Activated T-cell treated with anti-CD3 and anti-CD28 coated beads, Interleukin-2, amount 50 U/mL, for 24 hours (primary cell): ENCODE results near the gene ZGRF1.
"Not testable (repeated sequence)": the region's sequence is repeated elsewhere in the genome, so short reads cannot be mapped to it uniquely, and the experiment has no call there.

ENCODE experiments used
- DNase-seq: peaks from one replicate; pipeline ENCODE4 v3.0.0-alpha.2; 2020
- H3K27ac Mint-ChIP-seq: 2 replicates; pipeline ENCODE4 v1.8.0; 2020; ENCODE audit warnings: mild to moderate bottlenecking, mixed read lengths
- H3K27me3 Mint-ChIP-seq: 2 replicates; pipeline ENCODE4 v1.8.0; 2020; ENCODE audit warnings: mixed read lengths
- H3K36me3 Mint-ChIP-seq: 2 replicates; pipeline ENCODE4 v1.8.0; 2020; ENCODE audit warnings: low read depth, mixed read lengths
- H3K4me1 Mint-ChIP-seq: 2 replicates; pipeline ENCODE4 v1.8.0; 2020; ENCODE audit warnings: low read depth, mixed read lengths
- H3K4me3 Mint-ChIP-seq: 2 replicates; pipeline ENCODE4 v1.8.0; 2020; ENCODE audit warnings: mild to moderate bottlenecking, moderate library complexity, mixed read lengths
- H3K9me3 Mint-ChIP-seq: 2 replicates; pipeline ENCODE4 v1.8.0; 2020; ENCODE audit warnings: mixed read lengths

ZGRF1 gene

GRCh38 chr4:112593438-112594133 lies 43.1 kb downstream of the ZGRF1 start:
- H3K4me1 Mint-ChIP-seq, result no peaks in the 10 kb centered on the region
- peaks cover 29% of the 10 kb centered on the region for H3K36me3 Mint-ChIP-seq
- H3K27me3 Mint-ChIP-seq, result no peaks in the 10 kb centered on the region
- H3K27ac Mint-ChIP-seq, result no peak overlapping the region
- peaks cover 3% of the 10 kb centered on the region for H3K9me3 Mint-ChIP-seq
- DNase-seq, result no peak
- no peak overlapping the region for H3K4me3 Mint-ChIP-seq

DNA sequence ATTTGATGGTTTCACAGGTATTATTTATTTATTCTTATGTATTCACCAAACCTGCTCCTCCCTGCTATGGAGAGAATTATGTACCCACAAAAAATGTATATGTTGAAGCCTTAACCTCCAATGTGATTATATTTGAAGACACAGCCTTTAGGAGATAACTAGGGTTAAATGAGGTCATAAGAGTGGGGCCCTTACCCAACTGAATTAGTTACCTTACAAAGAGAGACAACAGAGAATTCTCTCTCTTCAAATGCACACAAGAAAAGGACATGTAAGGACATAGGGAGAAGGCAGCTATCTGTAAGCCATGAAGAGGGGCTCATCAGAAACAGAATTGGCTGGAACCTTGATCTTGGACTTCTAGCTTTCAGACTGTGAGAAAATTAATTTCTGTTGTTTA lies 44.0 kb downstream of the ZGRF1 start:
- DNase-seq, result no peak
- H3K4me1 Mint-ChIP-seq, result no peaks in the 10 kb centered on the region
- no peak overlapping the region for H3K27ac Mint-ChIP-seq
- H3K27me3 Mint-ChIP-seq, result no peaks in the 10 kb centered on the region
- no peak overlapping the region for H3K4me3 Mint-ChIP-seq
- peaks cover 3% of the 10 kb centered on the region for H3K9me3 Mint-ChIP-seq
- H3K36me3 Mint-ChIP-seq, result peaks cover 31% of the 10 kb centered on the region

DNA sequence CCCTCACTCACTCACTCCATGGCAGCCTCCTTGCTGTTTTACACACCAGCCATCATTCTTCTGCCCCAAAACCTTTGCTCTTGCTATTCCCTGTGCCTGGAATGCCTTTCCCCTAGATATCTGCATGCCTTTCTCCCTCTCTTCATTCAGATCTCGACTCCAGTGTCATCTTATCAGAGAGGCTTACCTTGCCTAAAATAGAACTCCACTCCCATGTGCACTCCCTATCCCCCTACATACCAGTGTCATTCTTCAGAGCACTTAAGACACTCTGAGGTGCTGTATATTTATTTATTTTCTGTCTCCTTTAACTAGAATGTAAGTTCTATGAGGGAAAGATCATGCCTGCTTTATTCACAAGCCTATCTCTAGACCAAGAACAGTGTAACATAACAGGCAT lies 45.1 kb downstream of the ZGRF1 start:
- H3K4me1 Mint-ChIP-seq, result no peaks in the 10 kb centered on the region
- no peak overlapping the region for H3K4me3 Mint-ChIP-seq
- H3K36me3 Mint-ChIP-seq, result peaks cover 40% of the 10 kb centered on the region
- H3K27me3 Mint-ChIP-seq, result no peaks in the 10 kb centered on the region
- DNase-seq, result no peak
- peaks cover 3% of the 10 kb centered on the region for H3K9me3 Mint-ChIP-seq
- no peak overlapping the region for H3K27ac Mint-ChIP-seq

DNA sequence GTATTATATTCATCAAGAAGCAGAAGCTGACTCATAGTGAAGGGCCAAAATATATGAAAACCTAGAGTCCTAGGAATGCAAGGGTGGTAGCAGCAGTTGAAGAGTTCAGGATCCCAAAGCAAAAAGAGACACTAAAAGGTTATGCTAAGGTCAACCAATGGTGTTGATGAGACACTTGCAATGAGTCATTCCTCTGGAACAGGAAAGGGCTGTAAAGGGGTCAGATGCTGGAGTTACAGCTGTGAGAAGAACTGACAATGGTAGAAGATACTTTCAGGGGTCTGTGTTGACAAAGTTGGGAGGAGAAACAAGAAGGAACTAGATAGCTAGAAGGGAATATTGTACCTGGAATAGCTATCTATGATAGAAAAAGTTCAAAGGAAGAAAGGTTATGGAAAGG lies 47.5 kb downstream of the ZGRF1 start:
- H3K9me3 Mint-ChIP-seq, result peaks cover 3% of the 10 kb centered on the region
- peaks cover 54% of the 10 kb centered on the region for H3K36me3 Mint-ChIP-seq
- H3K27ac Mint-ChIP-seq, result no peak overlapping the region
- H3K4me1 Mint-ChIP-seq, result no peaks in the 10 kb centered on the region
- no peak overlapping the region for H3K4me3 Mint-ChIP-seq
- DNase-seq, result no peak
- H3K27me3 Mint-ChIP-seq, result no peaks in the 10 kb centered on the region

GRCh38 chr4:112585977-112586736 lies 50.6 kb downstream of the ZGRF1 start:
- Mint-ChIP-seq H3K4me1 (no peaks in the 10 kb centered on the region), H3K27me3 (no peaks in the 10 kb centered on the region), H3K27ac (no peak overlapping the region), H3K9me3 (no peaks in the 10 kb centered on the region), H3K36me3 (peaks cover 65% of the 10 kb centered on the region), H3K4me3 (no peak overlapping the region)
- no peak for DNase-seq

- no peaks in the 10 kb centered on the region for H3K4me1 Mint-ChIP-seq
- no peak overlapping the region for H3K4me3 Mint-ChIP-seq
- H3K27me3 Mint-ChIP-seq, result no peaks in the 10 kb centered on the region
- no peaks in the 10 kb centered on the region for H3K9me3 Mint-ChIP-seq
- no peak for DNase-seq
- no peak overlapping the region for H3K27ac Mint-ChIP-seq
- H3K36me3 Mint-ChIP-seq, result peaks cover 24% of the 10 kb centered on the region
These were observed 69.2 kb downstream of the ZGRF1 start for GRCh38 chr4:112567536-112567935.

DNA sequence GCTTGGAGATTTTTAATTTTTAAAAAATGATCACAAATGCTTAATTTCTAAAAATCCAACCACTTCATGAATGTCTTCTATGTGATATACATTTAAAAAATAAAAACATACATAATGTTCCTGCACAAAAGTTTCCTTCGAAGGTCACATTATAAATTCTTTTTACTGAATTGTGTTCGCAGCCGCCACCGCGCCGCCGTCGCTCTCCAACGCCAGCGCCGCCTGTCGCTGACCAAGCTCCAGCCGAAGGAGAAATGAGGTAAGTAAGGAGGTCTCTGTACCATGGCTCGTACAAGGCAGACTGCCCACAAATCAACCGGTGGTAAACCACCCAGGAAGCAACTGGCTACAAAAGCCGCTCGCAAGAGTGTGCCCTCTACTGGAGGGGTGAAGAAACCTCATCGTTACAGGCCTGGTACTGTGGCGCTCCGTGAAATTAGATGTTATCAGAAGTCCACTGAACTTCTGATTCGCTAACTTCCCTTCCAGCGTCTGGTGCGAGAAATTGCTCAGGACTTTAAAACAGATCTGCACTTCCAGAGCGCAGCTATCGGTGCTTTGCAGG lies 71.9 kb downstream of the ZGRF1 start:
- DNase-seq, result no peak
- no peaks in the 10 kb centered on the region for H3K9me3 Mint-ChIP-seq
- no peak overlapping the region for H3K27ac Mint-ChIP-seq
- H3K4me3 Mint-ChIP-seq, result no peak overlapping the region
- H3K36me3 Mint-ChIP-seq, result peaks cover 37% of the 10 kb centered on the region
- H3K27me3 Mint-ChIP-seq, result no peaks in the 10 kb centered on the region
- H3K4me1 Mint-ChIP-seq, result no peaks in the 10 kb centered on the region

DNA sequence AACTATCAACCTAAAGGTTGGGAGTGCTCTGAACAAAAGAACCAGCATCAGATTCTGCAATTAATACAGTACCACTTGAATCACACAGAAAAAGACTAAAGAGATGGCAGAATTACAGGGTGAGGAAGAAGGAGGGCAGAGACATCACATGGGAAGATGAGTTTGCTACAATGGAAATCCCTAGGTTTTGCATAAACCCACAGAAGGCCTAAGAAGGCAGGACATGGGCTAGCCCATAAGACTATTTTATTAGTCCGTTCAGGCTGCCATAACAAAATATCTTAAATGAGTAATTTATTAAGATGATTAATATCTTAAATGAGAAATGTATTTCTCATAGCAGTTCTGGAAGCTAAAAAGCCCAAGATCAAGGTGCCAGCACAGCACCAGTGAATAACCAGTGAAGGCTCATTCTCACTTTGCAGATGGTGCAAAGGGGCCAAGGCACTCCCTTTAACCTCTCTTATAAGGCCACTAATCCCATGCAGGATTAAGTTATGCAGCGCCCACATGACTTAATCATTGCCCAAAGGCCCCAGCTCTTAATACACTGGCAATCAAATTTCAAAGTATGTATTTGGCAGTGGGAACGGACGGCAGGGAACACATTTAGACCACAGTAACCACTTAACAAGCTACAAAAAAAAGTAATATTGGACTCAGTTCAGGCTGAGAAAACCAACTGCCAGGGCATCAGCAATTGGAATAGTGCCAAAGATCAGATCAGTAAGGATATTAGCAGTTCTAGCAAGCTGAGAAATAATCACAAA lies 73.1 kb downstream of the ZGRF1 start:
- no peaks in the 10 kb centered on the region for H3K4me1 Mint-ChIP-seq
- H3K27ac Mint-ChIP-seq, result no peak overlapping the region
- H3K4me3 Mint-ChIP-seq, result no peak overlapping the region
- no peaks in the 10 kb centered on the region for H3K27me3 Mint-ChIP-seq
- H3K9me3 Mint-ChIP-seq, result no peaks in the 10 kb centered on the region
- H3K36me3 Mint-ChIP-seq, result peaks cover 45% of the 10 kb centered on the region
- DNase-seq, result no peak

DNA sequence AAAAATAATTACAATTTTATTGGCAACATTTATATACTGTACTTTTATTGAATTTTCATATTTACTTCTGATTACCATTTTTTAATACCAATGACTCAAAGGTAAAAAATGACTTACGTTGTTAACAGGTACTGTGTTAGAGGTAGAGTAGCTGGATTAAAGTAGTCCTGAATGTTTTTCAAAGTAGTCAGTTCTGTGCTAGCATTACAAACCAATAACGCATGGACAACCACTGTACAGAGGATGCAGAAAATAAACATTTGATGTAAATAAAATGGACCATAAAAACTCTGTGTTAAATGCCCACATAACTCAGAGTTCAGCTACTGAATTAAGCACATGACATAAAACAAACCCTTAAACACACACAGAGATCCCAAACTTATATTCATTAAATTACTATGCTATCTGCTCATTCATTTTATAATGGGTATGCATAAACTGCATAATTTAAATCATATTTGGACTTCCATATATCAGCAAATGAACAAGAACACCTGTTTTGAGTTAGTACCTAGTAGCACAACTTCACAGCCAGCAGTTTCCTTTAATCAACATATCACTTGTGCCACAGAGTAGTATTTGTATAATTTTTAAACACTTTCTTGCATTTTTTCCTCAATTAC lies 74.3 kb downstream of the ZGRF1 start:
- H3K4me1 Mint-ChIP-seq, result no peaks in the 10 kb centered on the region
- H3K9me3 Mint-ChIP-seq, result no peaks in the 10 kb centered on the region
- no peaks in the 10 kb centered on the region for H3K27me3 Mint-ChIP-seq
- no peak for DNase-seq
- H3K36me3 Mint-ChIP-seq, result peaks cover 51% of the 10 kb centered on the region
- H3K4me3 Mint-ChIP-seq, result no peak overlapping the region
- no peak overlapping the region for H3K27ac Mint-ChIP-seq

GRCh38 chr4:112560084-112560483 lies 76.6 kb downstream of the ZGRF1 start:
- no peak overlapping the region for H3K27ac Mint-ChIP-seq

GRCh38 chr4:112559053-112559452 lies 77.7 kb downstream of the ZGRF1 start:
- no peaks in the 10 kb centered on the region for H3K27me3 Mint-ChIP-seq
- H3K4me3 Mint-ChIP-seq, result no peak overlapping the region
- H3K4me1 Mint-ChIP-seq, result no peaks in the 10 kb centered on the region
- no peak overlapping the region for H3K27ac Mint-ChIP-seq
- DNase-seq, result no peak
- peaks cover 51% of the 10 kb centered on the region for H3K36me3 Mint-ChIP-seq
- no peaks in the 10 kb centered on the region for H3K9me3 Mint-ChIP-seq

More at GRCh38 chr4:112560084-112560483, 76.6 kb downstream of the ZGRF1 start:
- Mint-ChIP-seq H3K4me3 (no peak overlapping the region), H3K4me1 (no peaks in the 10 kb centered on the region), H3K36me3 (peaks cover 49% of the 10 kb centered on the region), H3K27me3 (no peaks in the 10 kb centered on the region), H3K9me3 (no peaks in the 10 kb centered on the region)
- DNase-seq, result no peak

DNA sequence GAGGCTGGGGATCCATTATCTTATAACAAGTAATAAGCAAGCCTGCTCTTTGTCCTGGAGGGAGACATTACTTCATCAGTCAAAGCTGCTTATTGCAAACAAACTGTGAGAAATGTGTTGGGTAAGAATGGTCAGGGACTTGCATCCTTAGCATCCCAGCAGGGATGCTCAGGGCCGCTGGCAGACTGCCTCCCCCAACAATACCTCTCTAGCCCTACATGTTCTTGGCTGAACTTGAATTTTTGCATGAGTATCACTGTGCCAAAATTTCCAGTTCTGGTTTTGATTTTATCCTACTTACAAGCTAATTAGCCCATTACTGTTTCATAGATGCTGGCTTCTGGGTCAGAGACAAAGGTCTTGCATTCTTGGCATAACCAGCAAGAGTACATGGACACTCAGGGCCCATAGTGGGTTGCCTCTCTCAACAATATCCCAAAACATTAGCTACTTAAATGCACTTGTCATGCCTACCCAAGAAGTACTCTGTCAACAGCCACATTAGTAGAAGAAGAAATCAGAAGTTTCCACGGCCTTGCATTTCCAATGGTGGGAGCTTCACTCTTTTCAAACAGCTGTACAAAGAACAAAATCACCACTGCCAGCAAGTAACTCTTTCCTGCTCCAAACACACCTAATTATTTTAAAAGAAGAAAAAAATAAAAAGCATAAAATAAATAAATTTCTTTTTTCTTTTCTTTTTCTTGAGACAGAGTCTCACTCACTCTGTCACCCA lies 78.9 kb downstream of the ZGRF1 start:
- H3K4me1 Mint-ChIP-seq, result no peaks in the 10 kb centered on the region
- DNase-seq, result no peak
- H3K4me3 Mint-ChIP-seq, result no peak overlapping the region
- H3K27me3 Mint-ChIP-seq, result no peaks in the 10 kb centered on the region
- H3K36me3 Mint-ChIP-seq, result peaks cover 55% of the 10 kb centered on the region
- H3K27ac Mint-ChIP-seq, result no peak overlapping the region
- H3K9me3 Mint-ChIP-seq, result no peaks in the 10 kb centered on the region

GRCh38 chr4:112554271-112554670 lies 82.4 kb downstream of the ZGRF1 start:
- H3K36me3 Mint-ChIP-seq, result peaks cover 36% of the 10 kb centered on the region
- H3K27me3 Mint-ChIP-seq, result not testable (repeated sequence)

DNA sequence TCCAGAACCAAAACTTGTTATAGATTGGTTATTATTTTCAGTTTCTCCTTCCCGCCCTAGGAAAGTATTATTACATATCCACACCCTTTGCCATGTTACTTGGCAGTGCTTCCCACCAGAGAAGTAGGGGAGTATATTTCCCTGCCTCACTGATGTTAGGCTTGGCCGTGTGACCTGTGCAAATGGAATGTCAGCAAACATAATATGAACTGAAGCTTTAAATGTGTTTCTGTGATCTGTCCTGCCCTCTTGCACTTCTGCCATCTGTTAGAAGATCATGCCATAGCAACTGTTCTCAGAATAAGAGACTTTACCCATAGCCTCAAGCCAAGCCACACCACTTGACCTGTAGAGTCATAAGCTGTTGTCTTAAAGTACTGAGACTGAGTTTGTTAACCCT lies 84.0 kb downstream of the ZGRF1 start:
- H3K4me1 Mint-ChIP-seq, result no peaks in the 10 kb centered on the region
- no peaks in the 10 kb centered on the region for H3K27me3 Mint-ChIP-seq
- H3K27ac Mint-ChIP-seq, result no peak overlapping the region
- peaks cover 26% of the 10 kb centered on the region for H3K36me3 Mint-ChIP-seq
- H3K4me3 Mint-ChIP-seq, result no peak overlapping the region
- DNase-seq, result no peak
- H3K9me3 Mint-ChIP-seq, result no peaks in the 10 kb centered on the region

More at GRCh38 chr4:112554271-112554670, 82.4 kb downstream of the ZGRF1 start:
- H3K9me3 Mint-ChIP-seq, H3K27ac Mint-ChIP-seq, DNase-seq, H3K4me1 Mint-ChIP-seq, H3K4me3 Mint-ChIP-seq: not testable (repeated sequence)
